H9 (cell line): Measurements from ENCODE around the gene ICOSLG. TPM values are rescaled to one million over a fixed set of nuclear protein-coding genes. Genes with fewer than 3 reads are reported as not detected.

Experiments
- DNase-seq: peaks from one replicate; pipeline ENCODE4 v3.0.0-alpha.2; 2017
- H2AFZ ChIP-seq: one replicate; pipeline ENCODE4 v1.6.1; 2013; ENCODE audit warnings: mild to moderate bottlenecking, low read length, control low read depth, moderate library complexity
- H2AK5ac ChIP-seq: 2 replicates; pipeline ENCODE4 v1.6.1; 2013; ENCODE audit warnings: low read length, control low read depth, mixed read lengths; ENCODE audit not compliant: insufficient read length
- H2BK120ac ChIP-seq: one replicate; pipeline ENCODE4 v1.6.1; 2013; ENCODE audit warnings: low read depth, mild to moderate bottlenecking, low read length, control low read depth, inconsistent platforms; ENCODE audit not compliant: poor library complexity, severe bottlenecking
- H2BK12ac ChIP-seq: 2 replicates; pipeline ENCODE4 v1.6.1; 2013; ENCODE audit warnings: low read length, control low read depth, mixed read lengths, low read depth; ENCODE audit not compliant: insufficient read length
- H2BK15ac ChIP-seq: 2 replicates; pipeline ENCODE4 v1.6.1; 2013; ENCODE audit warnings: low read depth, low read length, control low read depth
- H2BK20ac ChIP-seq: one replicate; pipeline ENCODE4 v1.6.1; 2013; ENCODE audit warnings: low read depth, mild to moderate bottlenecking, low read length, control low read depth, inconsistent platforms; ENCODE audit not compliant: poor library complexity, severe bottlenecking
- H2BK5ac ChIP-seq: 2 replicates; pipeline ENCODE4 v1.6.1; 2013; ENCODE audit warnings: low read length, control low read depth, mixed read lengths; ENCODE audit not compliant: insufficient read length
- H3K14ac ChIP-seq: 2 replicates; pipeline ENCODE4 v1.6.1; 2013; ENCODE audit warnings: low read length, control low read depth; ENCODE audit not compliant: insufficient read depth
- H3K18ac ChIP-seq: 2 replicates; pipeline ENCODE4 v1.6.1; 2013; ENCODE audit warnings: low read depth, mild to moderate bottlenecking, mixed read lengths, low read length, control low read depth; ENCODE audit not compliant: insufficient read length
- H3K23ac ChIP-seq: 2 replicates; pipeline ENCODE4 v1.6.1; 2013; ENCODE audit warnings: low read length, control low read depth, mixed read lengths, low read depth; ENCODE audit not compliant: insufficient read length
- H3K23me2 ChIP-seq: 2 replicates; pipeline ENCODE4 v1.6.1; 2013; ENCODE audit warnings: low read depth, mild to moderate bottlenecking, mixed read lengths, low read length, control low read depth; ENCODE audit not compliant: insufficient read length, poor library complexity, severe bottlenecking
- H3K27ac ChIP-seq: 2 replicates; pipeline ENCODE4 v1.5.1; 2013; ENCODE audit warnings: low read length, control low read depth, mixed read lengths, low read depth; ENCODE audit not compliant: insufficient read length
- H3K27me3 ChIP-seq: 2 replicates; pipeline ENCODE4 v1.6.1; 2013; ENCODE audit warnings: low read length, control low read depth, inconsistent platforms; ENCODE audit not compliant: insufficient read depth
- H3K4ac ChIP-seq: 2 replicates; pipeline ENCODE4 v1.6.1; 2013; ENCODE audit warnings: low read depth, mild to moderate bottlenecking, control low read depth, inconsistent platforms, low read length, moderate library complexity
- H3K4me1 ChIP-seq: 2 replicates; pipeline ENCODE4 v1.6.1; 2013; ENCODE audit warnings: low read length, control low read depth, inconsistent platforms; ENCODE audit not compliant: insufficient read depth
- H3K4me2 ChIP-seq: 2 replicates; pipeline ENCODE4 v1.6.1; 2013; ENCODE audit warnings: low read length, control low read depth, mixed read lengths; ENCODE audit not compliant: insufficient read length, insufficient read depth
- H3K56ac ChIP-seq: 2 replicates; pipeline ENCODE4 v1.6.1; 2013; ENCODE audit warnings: low read depth, mild to moderate bottlenecking, mixed read lengths, low read length, control low read depth; ENCODE audit not compliant: insufficient read length
- H3K79me1 ChIP-seq: 2 replicates; pipeline ENCODE4 v1.6.1; 2013; ENCODE audit warnings: low read depth, mild to moderate bottlenecking, moderate library complexity, low read length, control low read depth, inconsistent platforms; ENCODE audit not compliant: insufficient read depth, poor library complexity, severe bottlenecking
- H3K79me2 ChIP-seq: 2 replicates; pipeline ENCODE4 v1.6.1; 2013; ENCODE audit warnings: low read length, control low read depth, inconsistent platforms; ENCODE audit not compliant: insufficient read depth
- H3K9ac ChIP-seq: 2 replicates; pipeline ENCODE4 v1.6.1; 2013; ENCODE audit warnings: low read length, control low read depth, mixed read lengths; ENCODE audit not compliant: insufficient read length; ENCODE audit errors: extremely low read depth
- H3K9me3 ChIP-seq: one replicate; pipeline ENCODE4 v1.6.1; 2013; ENCODE audit warnings: low read depth, low read length, inconsistent platforms; ENCODE audit not compliant: control insufficient read depth
- H3T11ph ChIP-seq: one replicate; pipeline ENCODE4 v1.6.1; 2013; ENCODE audit warnings: mild to moderate bottlenecking, low read length, control low read depth, inconsistent platforms
- H4K20me1 ChIP-seq: one replicate; pipeline ENCODE4 v1.6.1; 2013; ENCODE audit not compliant: control insufficient read depth, insufficient read length, insufficient read depth
- H4K5ac ChIP-seq: 2 replicates; pipeline ENCODE4 v1.6.1; 2013; ENCODE audit warnings: low read depth, mild to moderate bottlenecking, mixed read lengths, low read length, control low read depth; ENCODE audit not compliant: insufficient read length
- H4K8ac ChIP-seq: replicated peaks from 2 replicates; pipeline ENCODE4 v1.6.1; 2013; ENCODE audit warnings: low read length, control low read depth, mixed read lengths, low read depth; ENCODE audit not compliant: insufficient read length
- H4K91ac ChIP-seq: 2 replicates; pipeline ENCODE4 v1.6.1; 2013; ENCODE audit warnings: low read depth, mild to moderate bottlenecking, moderate library complexity, mixed read lengths, low read length, control low read depth; ENCODE audit not compliant: insufficient read length
- H3K27ac Mint-ChIP-seq, 3 experiments: 2 replicates in 2 of 3; 3 replicates in 1 of 3; pipeline ENCODE4 v1.8.0; 2020 to 2021; ENCODE audit warnings: mixed read lengths in 3 of 3, mild to moderate bottlenecking in 1 of 3, moderate library complexity in 1 of 3
- H3K27me3 Mint-ChIP-seq: 2 replicates; pipeline ENCODE4 v1.8.0; 2021; ENCODE audit warnings: low read depth, mild to moderate bottlenecking, moderate library complexity, mixed read lengths
- H3K36me3 Mint-ChIP-seq, 3 experiments: 2 replicates in 2 of 3; 3 replicates in 1 of 3; pipeline ENCODE4 v1.8.0; 2020 to 2021; ENCODE audit warnings: low read depth in 3 of 3, mixed read lengths in 3 of 3; ENCODE audit not compliant: insufficient read depth in 1 of 3
- H3K4me1 Mint-ChIP-seq, 2 experiments: 2 replicates each; pipeline ENCODE4 v1.8.0; 2020; ENCODE audit warnings: mixed read lengths in 2 of 2
- H3K4me3 Mint-ChIP-seq, 2 experiments: 2 replicates in 1 of 2; 3 replicates in 1 of 2; pipeline ENCODE4 v1.8.0; 2020 to 2021; ENCODE audit warnings: mild to moderate bottlenecking in 2 of 2, mixed read lengths in 2 of 2, moderate library complexity in 1 of 2
- H3K9me3 Mint-ChIP-seq, 2 experiments: 2 replicates in 1 of 2; 3 replicates in 1 of 2; pipeline ENCODE4 v1.8.0; 2020; ENCODE audit warnings: mild to moderate bottlenecking in 2 of 2, mixed read lengths in 2 of 2, moderate library complexity in 1 of 2
- CTCF ChIP-seq: fragments of 200-600 bp; sonication (generic); conservative IDR thresholded peaks from 3 replicates; pipeline ENCODE4 v1.8.0; 2021; ENCODE audit warnings: antibody characterized with exemption, mild to moderate bottlenecking
- WGBS: extraction: QIAGEN DNeasy Blood & Tissue Kit; methylation state at CpG from one replicate; pipeline ENCODE4 v1.1.7; 2013; ENCODE audit warnings: missing lambda C conversion rate, low lambda C conversion rate, mixed read lengths; ENCODE audit not compliant: insufficient read length; ENCODE audit errors: extremely low coverage; 5-methylcytosine and 5-hydroxymethylcytosine counted together
- total RNA-seq: library from RNA; stranded (reverse); gene quantifications from 2 replicates; pipeline ENCODE4 v1.2.1, GENCODE V29; 2021

ICOSLG gene
- total RNA-seq, 1 experiment from 2014 or later, result 6.8 TPM

- Histone ChIP-seq H3K27ac (no peak overlapping the region), H4K5ac (no peak overlapping the region)
- H3K36me3 Mint-ChIP-seq, result no peaks in the 10 kb centered on the region
These were observed 31.0 kb upstream of the ICOSLG start for GRCh38 chr21:44271558-44272283.

More at GRCh38 chr21:44271558-44272283, 31.0 kb upstream of the ICOSLG start:
- Histone ChIP-seq H3K79me1 (no peaks in the 10 kb centered on the region), H3K9me3 (no peaks in the 10 kb centered on the region), H3K56ac (no peak overlapping the region), H3K4ac (no peak overlapping the region), H2BK15ac (no peak overlapping the region), H3K9ac (no peak overlapping the region), H3K18ac (no peak overlapping the region), H2BK12ac (no peak overlapping the region), H4K8ac (no peak overlapping the region), H2BK20ac (no peak overlapping the region), H4K91ac (no peak overlapping the region), H3K23me2 (no peaks in the 10 kb centered on the region), H3K79me2 (no peaks in the 10 kb centered on the region), H2AFZ (no peak overlapping the region), H3K14ac (no peak overlapping the region), H3K4me2 (no peak overlapping the region), H2AK5ac (no peak overlapping the region), H3K4me1 (no peaks in the 10 kb centered on the region), H3K23ac (no peak overlapping the region), H2BK120ac (no peak overlapping the region), H2BK5ac (no peak overlapping the region), H4K20me1 (no peaks in the 10 kb centered on the region), H3K27me3 (no peaks in the 10 kb centered on the region), H3T11ph (no peak overlapping the region)
- no peak for TF ChIP-seq CTCF
- no peak overlapping the region for H3K27ac Mint-ChIP-seq
- H3K9me3 Mint-ChIP-seq, result no peaks in the 10 kb centered on the region; a peak in 1 of 5 replicates
- H3K4me1 Mint-ChIP-seq, result peaks cover 0 to 3% of the 10 kb centered on the region in 2 experiments; a peak in 1 of 4 replicates
- no peak for DNase-seq
- no peak overlapping the region for H3K4me3 Mint-ChIP-seq
- WGBS, result no CpG with 5 or more reads among the region's 18 CpGs
- peaks cover 8% of the 10 kb centered on the region for H3K27me3 Mint-ChIP-seq
